ENCODE data around the gene TMEM187.

TMEM187 gene

DNA sequence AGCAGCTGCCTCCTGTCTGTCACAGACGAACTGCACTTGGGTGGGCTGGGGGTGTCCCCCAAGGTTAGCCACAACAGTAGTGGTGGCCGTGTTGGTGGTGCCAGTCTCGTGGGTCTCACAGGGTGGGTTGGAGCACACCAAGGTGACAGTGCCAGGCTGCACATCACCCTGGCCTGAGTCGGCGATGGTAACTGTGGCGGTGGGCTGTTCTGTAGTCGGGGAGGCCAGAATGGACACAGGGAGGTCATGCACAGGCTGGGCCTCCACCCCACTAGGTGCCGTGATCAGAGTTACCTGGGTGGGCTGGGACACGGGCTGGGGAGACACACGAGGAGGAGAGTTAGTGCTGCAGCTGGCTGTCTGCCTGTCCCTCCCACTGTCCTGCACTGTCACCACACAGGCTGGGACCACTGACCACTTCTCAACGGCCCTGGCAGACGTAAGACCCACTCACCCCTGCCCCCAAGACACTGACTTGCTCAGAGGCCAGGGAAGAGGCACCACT lies 17.3 kb upstream of the TMEM187 start:
- DNase-seq = no peak

GRCh38 chrX:153956044-153956907 lies 16.3 kb upstream of the TMEM187 start:
- no peak for DNase-seq

DNA sequence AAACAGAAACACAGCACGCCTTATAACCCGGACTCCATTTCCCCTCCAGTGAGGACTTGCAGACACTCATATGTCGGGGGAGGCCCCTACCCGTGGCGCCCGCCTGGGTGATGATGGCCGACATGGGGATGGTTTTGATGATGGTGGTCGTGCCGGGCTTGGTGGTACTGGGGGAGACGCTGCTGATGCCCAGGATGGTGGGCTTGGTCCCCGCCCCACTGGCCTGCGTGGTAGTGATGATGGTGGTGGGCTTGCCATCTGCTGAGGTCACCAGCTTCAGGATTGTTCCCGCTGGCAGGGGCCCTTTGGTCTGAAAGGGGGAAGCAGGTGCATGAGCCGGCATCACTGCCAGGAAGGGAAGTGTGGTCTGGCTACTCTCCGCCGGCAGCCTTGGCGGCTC lies 15.3 kb upstream of the TMEM187 start:
- DNase-seq = no peak

DNA sequence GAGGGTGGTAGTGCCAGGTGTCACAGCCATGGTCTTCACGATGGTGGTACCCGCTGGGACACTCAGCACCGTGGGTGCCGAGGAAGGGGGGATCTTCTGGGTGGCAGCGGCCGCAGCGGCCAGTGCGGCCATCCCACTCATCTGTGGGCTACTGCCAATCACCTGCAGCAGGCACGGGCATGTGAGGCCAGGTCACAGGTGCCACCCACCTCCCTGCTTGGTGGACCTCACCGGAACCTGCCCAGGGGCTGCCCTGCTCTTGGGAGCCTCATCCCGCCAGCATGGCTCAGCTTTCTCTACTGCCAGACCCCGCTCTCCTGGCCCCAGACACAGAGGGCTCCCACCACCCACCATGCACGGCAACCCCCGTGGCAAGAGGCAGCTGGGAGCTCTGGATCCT lies 13.9 kb upstream of the TMEM187 start:
- DNase-seq = no peak

DNA sequence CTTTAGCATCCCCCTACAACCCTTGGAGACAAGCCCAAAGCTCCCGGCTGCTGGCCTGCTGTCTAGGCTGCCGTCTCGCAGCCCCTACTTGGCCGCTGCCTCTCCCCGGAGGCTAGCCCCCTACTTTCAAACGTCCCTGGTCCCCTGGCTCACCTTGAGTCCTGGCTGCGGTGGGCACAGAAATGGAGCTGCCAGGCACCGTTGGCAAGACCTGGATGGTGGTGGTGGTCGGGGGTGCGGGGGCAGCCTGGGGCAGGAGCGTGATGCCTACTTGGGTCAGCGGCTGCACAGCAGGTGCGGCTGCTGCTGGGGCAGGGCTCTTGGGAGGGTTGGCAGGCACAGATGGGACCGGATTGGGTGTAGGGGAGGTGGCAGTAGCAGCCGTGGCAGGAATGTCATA lies 12.9 kb upstream of the TMEM187 start:
- DNase-seq = no peak

DNA sequence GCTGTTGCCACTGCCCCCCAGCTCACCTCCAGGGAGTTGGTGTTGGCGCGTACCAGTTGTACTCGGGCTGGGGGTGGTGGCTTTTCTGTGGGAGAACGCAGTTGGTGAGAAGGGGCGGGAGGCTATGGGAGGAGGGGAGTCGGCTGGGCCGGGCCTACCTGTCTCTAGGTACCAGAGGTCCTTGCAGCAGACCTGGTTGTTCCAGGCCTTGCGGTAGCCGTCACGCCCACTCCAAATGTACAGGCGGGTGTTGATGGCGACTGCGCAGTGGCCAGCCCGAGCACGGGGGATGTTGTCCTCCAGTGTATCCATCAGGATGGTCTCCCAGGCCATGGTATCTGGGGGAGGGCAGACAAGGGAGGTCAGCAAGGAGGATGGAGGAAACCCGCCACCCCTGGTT lies 12.5 kb upstream of the TMEM187 start:
- no peak for DNase-seq

DNA sequence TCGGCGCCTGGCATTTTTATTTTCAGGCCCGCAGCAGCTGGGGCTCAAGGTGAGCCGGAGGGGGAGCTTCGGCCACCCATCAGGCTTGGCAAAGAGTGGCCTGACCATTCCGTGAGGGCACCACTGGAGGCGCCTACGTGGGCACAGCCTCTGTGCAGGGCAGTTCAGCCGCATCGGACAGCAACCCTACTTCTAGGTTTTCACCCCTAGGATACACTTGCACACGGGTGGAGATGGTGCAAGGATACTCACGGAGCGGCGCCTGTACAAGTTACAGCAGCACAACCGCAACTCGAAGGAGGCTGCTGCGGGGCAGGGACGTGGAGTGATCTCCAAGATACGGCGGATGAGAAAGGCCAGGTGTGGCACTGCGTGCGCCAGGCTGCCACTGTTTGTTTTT lies 11.8 kb upstream of the TMEM187 start:
- no peak for DNase-seq

- no peak for DNase-seq
These were observed 11.3 kb upstream of the TMEM187 start for GRCh38 chrX:153961292-153961691.

DNA sequence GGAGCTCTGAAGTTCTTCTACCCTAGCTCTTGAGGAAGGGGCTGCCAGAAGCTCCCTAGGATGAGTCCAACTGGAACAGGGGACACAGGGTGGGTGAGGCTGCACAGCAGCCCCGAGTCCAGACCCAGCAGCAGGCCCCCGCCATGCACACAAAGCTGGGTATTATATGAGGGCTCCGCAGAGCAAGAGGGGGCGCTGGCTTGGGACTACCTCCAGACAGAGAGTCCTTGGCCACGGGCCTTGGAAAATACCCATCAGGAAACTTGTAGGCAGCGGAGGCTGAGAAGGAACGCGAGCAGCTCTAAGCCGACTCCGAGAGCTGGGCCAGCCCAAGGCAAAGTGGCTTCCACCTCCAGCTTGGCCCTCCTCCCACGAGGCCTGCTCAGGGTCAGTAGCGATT lies 9.0 kb upstream of the TMEM187 start:
- DNase-seq = no peak

- DNase-seq = no peak
These were observed 8.4 kb upstream of the TMEM187 start for GRCh38 chrX:153964105-153964504.

DNA sequence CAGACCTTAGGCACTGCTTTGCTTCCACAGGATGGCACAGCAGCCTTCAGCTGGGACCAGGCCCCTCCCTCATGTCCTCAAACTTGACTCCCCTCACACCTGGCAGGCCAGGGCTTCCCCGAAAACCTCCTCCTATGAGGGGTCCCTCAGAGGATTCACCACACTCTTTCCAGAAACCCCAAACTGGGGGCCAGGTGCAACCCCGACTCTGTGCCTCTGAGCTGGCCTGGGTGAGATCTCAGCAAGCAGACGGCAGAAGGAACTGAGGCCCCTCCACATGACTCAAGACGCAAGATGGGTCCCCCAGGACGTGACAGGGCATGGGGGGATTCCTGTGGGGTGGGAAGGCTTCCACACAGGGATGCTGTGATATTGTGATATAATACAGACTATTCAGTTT lies 7.1 kb upstream of the TMEM187 start:
- no peak for DNase-seq

DNA sequence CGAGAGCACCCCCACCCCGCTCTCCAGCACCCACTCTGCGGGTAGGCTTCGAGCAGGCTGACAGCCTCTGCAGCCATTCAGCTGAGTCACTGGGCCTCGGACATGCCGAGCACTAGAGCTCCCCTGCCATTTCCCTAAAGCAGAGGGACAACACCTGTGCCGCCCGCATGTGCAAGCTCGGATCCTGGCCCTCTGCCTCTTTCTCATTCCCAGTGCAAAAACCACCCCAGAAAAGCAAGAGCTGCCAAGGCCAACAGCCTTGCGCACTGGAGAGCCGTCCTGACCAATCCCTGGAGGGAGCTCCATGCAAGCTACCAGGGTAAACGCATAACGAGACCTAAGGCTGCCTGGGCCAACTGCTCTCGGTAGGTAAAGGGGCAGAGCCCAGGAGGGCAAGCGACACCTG lies 6.3 kb upstream of the TMEM187 start:
- no peak for DNase-seq

DNA sequence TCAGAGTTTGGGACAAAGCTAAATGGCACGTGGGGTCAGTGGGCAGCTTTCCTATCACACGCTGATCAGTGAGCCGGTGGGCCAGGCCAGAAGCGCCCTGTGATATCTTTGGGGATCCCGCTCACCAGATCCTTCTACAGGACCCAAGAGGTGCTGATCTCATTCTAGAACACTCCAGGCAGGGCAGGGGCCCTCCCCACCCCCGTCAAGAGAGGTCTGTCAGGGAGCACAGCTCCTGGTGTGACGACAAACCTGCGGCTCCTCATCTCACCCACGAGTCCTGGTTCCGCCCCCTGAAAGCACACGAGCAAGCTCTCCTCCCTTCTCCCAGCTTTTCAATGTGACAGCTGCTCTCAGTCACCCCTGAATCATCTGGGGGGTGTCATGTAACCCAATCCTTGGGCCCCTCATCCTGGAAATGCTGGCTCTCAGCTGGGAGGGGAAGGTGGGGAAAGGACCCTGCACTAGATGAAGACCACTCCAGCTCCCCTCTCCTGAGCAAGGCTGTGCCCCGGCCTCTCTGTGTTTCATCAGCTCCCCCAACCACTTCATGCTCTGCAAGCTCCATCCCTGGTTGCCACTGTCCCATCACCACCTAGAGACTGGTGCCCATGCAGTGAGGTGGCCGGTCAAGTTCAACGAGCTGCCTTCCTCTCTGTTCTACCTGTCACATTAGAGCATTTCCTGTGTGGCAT lies 5.6 kb upstream of the TMEM187 start:
- DNase-seq = peak; percentile 48 to 61

DNA sequence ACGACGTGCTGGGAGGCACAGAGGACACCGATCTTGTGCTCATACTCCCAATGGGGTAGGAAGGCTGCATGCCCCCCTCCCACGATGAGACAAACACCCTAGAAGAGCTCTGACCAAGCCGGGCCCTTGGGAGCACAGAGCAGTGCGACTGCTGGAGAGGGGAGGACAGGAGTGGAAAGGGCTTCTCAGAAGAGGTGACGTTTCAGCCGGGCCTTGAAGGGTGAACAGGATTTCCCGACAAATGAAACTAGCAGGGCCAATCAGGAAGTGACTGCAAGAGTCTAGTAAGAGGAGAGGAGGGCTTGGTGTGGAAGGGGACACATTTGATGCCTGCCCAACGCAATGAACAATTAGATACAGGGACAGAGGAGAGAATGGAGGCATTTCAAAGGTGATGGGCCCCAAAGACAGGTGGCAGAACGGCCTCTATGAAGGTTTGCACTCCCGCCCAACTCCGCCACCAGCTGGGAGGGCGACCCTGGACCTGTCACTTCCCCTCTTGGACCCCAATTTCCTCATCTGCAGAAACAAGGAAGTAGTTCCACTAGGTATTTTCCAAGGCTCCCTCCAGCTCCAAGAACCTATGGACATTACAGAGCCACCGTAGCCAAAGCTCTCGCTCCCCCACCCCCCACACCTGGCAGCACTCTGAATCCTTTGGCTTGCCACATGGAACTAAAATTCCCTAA lies 4.9 kb upstream of the TMEM187 start:
- DNase-seq = no peak

DNA sequence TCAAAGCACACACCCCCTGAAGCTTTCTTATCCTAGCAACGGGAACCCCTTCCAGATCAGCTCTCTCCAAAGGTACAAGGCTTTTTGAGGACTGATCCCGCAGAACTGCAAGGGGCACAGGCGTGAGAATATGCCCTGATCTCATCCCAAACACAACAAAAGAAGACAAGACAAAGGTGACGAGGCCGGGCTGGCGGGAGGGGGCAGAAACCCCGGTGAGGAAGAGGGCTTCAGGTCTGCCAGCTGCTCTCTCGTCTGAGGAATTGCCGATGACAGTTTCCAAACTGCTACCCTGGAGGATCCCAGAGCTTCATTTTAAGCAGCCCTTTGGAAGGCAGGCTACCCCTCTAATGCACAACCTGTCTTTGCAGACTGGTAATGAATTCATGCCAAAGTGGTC lies 4.3 kb upstream of the TMEM187 start:
- no peak for DNase-seq

DNA sequence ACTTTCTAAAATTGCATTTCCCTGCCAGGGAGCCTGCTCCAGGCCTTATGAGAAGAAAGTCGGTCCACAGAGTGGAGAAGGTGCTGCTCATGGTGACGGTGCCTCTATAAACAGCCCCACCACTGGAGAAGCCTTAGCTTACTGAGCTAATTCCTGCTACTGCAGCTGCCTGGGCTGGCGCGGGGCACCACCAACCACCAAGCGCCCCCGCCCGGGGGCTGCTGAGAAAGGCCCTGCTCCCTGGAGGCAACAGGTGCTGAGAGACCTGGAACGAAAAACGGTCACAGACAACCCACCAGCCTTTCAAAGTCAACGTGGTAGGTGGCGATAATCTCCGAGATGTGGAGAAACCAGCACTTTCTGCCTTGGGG lies 3.8 kb upstream of the TMEM187 start:
- peak in 1 of 2 donors; percentile 49 for DNase-seq

DNA sequence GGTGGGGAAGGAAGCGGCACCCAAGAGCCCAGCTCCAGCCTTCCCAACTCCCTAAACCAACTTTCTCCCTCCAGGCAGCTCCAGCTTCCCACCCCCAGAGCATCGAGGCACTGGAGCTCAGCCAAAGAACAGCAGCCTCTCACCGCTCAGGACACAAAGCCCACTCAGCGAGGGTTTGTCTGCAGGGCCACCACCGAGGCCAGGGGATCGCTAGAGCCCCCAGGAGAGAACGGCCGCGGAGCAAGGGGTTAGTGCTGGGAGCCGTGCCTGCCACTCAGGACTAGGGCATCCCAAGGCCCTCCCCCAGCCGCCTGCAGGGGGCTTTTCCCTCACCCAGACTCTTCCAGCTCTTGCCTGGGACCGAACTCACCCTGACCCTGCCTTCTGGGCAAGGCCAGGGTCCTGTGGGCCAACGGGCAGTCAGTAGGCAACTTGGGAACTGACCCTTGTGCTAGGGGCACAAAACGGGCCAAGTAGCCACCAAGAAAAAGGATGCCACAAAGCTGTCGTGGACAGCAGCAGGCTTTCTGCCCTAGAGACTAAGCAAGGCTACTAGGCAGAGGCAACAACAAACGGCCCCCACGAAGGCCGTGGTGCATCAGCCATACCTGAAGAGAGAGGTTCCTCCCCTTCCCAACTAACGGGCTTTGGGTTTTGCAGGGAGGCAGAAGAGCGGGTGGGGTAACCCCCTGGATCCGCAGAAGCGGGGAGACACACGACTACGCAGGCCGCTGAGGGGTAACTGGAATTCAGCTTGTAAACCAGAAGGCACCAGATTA lies 3.2 kb upstream of the TMEM187 start:
- no peak for DNase-seq

GRCh38 chrX:153969904-153970356 lies 2.6 kb upstream of the TMEM187 start:
- DNase-seq = no peak

GRCh38 chrX:153970357-153971123 lies 2.0 kb upstream of the TMEM187 start:
- no peak for DNase-seq

DNA sequence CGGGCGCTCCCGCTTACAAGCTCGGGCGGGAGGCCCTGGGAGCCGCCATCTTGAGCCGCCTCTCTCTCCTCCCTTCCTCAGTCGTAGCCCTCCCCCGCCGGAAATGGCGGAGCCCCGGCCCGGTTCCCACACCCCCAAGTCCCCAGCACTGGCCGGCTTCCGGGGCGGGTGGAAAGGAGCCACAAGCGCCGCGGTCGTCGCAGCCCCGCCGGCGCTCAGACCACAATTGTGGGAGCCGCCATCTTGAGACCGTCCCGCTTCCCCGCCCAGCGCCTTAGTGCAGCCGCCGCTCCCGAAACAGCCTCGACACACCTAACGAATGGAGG lies 1.5 kb upstream of the TMEM187 start:
- DNase-seq = peak; percentile 85 to 86

GRCh38 chrX:153971450-153972367 lies 845 bp upstream of the TMEM187 start, which contains the start of gene HCFC1:
TSS of gene HCFC1 (minus strand) at chrX:153971818. CDS start at chrX:153970840, 978 bp downstream.
- DNase-seq = peak; percentile 86 to 88
